GM11168 (cell line): ENCODE data around the gene NT5DC3.

Source experiments
- in situ Hi-C: fragments of 300-500 bp; cut with MboI; formaldehyde crosslinking; loops from one replicate; pipeline ENCODE4 v1.12.0; 2022; ENCODE audit warnings: low sequenced_read_pairs; ENCODE audit not compliant: unreplicated experiment

The NT5DC3 gene

DNA sequence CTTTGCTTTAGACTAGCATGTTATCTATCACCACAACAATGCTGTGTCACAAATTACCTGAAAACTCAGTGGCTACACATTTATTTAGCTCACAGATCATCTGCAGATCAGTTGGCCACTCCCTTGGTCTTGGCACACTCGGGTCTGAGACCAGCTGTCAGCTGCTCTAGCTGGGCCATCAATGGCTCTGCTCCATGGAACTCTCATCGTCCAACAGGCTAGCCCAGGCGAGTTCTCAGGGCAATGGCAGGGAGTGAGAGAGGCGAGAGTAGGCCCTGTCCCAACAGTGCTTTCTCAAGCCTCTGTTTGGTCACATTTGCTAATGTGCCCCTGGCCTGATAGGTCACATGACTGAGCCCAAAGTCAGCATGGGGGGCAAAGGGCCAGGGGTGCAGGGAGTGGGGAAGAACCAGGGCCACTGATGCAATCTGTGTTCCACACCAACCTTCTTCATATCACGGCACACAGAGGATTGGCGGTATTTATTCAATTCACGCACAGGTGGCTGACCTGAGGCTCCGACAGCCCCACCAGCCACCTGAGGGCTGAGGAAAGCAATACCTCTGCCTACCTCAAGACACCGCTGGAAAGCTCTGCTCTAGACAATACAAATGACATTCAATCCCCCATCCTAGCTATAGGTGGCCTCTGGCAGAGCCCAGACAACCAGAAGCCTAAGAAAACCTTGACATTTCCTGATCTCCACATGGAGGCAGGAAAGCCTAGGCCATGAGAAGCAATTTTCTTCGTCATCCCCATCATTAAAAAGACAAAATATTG lies 82.5 kb downstream of the NT5DC3 start:
- in situ Hi-C loops: no loop called here

DNA sequence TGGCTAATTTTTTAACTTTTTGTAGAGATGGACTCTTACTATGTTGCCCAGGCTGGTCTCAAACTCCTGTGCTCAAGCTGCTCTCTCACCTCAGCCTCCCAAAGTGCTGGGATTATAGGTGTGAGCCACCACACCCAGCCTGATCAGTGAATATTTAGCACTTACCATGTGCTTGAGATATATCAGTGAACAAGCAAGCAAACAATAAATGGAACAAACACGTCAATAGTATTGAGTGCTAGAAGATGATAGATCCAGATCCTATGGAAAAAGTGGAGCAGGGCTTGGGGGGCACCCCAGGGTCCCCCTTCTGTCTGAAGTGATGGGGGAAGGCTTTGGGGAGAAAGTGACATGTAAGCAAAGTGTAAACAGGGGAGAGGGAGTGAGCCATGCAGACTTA lies 83.8 kb downstream of the NT5DC3 start:
- in situ Hi-C loops: no loop called here

DNA sequence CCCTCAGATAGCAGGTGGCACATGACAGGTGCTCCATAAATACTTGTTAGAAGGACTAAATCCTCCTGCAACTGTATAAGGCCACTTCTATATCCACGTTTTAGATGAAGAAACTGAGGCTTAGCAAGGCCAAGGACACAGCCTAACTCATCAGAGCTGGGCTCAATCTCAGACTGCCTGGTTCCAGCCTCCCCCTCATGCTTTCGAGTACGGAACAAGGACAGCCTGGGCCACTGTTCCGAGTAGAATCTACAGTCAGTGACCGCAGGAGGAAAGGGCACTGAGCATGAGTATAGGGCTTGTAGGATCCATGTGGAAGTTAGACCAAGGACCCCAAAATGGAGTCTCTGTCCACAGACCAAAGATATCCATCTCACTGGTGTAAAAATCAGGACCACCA lies 84.6 kb downstream of the NT5DC3 start:
- in situ Hi-C loops: no loop called here

DNA sequence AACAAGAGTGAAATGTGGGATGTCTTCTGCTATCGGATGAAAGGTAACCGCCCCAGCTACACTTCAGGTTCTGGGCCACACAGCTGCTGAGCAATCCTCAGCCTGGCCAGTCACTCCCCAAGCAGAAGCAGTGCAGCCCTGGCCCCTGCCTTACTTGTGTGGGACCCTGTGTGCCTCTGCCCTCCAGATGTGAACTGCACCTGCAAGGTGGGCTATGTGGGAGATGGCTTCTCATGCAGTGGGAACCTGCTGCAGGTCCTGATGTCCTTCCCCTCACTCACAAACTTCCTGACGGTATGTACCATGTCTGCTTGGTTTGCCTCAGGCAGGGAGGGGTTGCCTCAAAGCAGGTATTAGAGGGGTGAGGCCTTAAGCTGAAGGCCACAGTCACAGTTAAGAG lies 85.6 kb downstream of the NT5DC3 start:
- in situ Hi-C loops: no loop called here

DNA sequence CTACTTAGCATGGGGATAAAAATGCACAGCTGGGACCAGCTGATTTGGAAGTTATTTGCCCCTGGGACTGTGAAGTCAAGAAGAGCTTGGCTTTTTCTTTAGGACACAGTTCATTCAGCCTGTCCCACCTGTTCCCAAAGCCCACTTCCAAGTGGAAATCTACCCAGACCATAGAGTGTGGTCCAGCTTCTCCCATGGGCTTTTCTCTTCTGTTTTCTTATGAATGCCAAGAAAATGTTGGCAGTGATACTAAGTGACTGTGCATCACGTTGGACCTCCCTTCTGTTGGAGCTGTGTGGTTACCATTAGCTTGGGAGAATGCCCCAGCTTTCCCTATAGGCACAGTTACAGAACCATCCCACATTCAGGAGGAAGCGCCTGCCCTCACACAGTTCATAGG lies 89.4 kb downstream of the NT5DC3 start:
- in situ Hi-C loops: no loop called here

DNA sequence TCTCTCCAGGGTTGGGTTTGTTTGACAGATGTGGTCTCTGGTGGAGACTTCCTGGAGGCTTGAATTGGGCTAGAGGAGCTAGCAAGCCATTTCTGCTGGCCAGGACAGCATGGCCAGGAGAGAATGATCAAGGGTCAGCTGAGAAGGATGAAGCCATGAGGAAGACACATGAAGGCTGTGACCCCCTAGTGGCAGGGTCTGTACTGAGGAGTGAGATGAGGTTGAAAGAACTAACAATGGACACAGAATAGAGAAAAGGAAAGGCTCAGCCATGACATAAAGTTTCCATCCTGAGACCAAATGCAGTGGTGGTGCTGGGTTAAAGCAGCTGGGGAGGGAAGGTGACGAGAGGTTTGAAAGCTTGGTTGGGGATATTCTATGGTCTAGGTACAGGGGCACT lies 89.9 kb downstream of the NT5DC3 start:
- in situ Hi-C loops: no loop called here

DNA sequence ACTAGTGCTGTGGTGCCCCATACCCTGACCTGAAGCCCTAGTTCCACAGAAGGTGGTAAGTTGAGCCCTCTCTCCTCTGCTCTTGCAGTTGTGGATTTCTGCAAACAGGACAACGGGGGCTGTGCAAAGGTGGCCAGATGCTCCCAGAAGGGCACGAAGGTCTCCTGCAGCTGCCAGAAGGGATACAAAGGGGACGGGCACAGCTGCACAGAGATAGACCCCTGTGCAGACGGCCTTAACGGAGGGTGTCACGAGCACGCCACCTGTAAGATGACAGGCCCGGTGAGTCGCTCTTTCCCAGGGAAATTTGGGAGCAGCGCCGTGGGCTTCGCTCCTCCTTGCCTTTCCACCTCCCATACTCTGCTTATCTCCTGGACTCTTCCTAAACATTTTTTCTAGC lies 92.2 kb downstream of the NT5DC3 start:
- in situ Hi-C loops: no loop called here

DNA sequence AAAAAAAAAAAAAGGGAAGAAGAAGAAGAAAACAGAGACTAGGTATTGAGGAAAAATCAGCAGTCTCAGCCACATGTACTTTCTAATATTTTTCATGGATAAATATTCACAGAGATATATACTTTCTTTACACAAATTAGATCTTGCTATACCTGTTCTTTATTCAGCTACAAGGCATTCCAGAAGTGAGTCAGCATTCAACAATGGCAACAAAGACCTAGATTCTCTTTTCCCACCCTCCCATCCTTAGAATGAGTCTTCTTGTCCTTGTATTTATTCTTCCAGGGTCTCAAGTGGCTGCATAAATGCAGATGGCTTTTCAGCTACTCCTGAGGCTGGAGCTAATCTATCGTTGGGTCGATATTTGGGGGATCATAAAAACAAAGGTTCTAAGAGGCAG lies 93.0 kb downstream of the NT5DC3 start:
- in situ Hi-C loops: no loop called here

DNA sequence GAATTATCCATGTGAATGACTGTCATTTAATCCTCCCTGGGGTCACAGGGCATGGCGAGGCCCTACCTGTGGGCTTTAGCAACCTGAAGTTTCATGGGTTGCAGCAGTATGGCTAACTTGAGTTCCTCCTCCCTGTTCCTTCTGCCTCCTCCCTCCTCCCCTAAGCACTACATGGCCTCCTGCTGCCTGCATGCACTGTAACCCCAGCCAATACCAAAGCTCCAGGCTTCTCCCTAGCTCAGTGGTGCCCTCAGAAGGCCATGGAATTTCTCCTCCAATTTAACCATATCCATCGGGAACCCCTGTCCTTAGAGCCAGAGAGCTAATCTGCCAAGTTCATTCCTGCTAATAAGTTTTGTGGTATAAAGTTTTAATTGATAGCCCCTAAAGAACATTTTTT lies 95.1 kb downstream of the NT5DC3 start:
- in situ Hi-C loops: no loop called here

DNA sequence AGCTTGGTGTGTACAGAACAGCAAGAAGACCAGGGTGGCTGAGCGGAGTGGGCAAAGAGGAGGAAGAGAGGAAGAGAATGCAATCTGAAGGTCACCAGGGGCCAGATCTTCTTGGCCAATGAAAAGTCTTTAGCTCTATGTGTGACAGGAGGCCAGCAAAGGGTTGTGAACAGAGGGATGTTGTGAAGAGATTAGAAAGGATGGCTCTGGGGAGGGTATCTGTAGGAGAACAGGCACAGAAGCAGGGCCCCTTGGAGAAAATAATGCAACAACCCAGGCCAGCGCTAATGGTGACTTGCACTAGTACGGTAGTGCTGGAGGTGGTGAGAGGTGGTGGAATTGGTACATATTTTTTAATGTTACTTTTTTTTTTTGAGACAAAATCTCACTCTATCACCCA lies 97.2 kb downstream of the NT5DC3 start:
- in situ Hi-C loops: no loop called here

DNA sequence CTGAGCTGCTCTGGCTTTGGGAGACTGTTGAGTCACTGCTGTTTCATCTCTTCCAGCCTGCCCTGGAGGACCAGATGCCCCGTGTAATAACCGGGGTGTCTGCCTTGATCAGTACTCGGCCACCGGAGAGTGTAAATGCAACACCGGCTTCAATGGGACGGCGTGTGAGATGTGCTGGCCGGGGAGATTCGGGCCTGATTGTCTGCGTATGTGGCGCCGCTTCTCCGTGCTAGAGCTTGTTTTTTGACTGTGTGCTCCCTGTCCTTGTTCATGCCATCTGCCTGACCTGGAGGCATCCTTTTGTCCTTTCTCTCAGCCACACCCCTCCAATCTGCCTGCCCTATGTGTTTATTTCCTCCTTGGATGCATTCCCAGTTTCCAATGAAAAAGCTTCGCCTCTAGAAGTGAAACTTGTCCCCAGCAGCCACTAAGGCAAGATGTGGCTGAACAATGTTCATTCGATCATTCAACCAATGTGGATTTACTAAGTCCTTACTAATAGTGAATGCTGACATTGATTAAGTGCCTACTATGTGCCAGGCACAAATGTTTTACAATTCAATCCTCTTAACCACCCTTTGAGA lies 98.6 kb downstream of the NT5DC3 start:
- in situ Hi-C loops: no loop called here

DNA sequence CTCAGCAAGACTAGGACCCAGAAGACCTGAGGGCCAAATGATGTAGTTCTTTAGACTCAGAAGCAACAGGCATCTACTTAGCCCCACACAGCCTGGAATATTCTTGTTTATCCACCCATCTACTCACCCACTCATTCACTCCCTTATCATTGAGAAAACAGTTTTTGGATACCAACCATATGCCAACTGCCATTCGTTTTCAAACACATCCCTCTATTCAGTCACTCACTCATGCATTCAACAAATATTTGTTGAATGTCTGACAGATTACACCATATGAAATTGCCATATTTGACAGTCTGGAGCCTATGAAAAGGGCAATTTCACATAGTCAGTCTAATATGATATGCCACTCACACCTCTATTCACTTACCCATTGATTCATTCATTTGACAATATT lies 103.2 kb downstream of the NT5DC3 start:
- in situ Hi-C loops: no loop called here

DNA sequence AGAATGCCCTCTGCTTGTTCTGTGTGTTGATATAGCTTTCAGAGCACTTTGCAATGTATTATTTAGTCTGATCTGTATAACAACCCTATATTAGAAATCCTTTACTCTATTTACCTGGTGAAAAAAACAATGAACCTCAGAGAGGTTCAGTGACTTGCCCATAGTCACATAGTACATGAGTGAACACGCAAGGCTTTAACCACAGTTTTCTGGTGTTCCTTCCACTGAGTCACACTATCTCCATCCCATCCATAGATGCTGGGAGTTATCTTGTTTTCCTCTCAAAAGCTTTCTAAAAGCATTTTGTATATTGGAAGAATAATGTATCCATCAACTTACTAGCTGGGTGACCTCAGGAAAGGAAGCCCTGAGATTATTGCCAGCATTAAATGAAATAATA lies 104.5 kb downstream of the NT5DC3 start:
- in situ Hi-C loops: no loop called here

DNA sequence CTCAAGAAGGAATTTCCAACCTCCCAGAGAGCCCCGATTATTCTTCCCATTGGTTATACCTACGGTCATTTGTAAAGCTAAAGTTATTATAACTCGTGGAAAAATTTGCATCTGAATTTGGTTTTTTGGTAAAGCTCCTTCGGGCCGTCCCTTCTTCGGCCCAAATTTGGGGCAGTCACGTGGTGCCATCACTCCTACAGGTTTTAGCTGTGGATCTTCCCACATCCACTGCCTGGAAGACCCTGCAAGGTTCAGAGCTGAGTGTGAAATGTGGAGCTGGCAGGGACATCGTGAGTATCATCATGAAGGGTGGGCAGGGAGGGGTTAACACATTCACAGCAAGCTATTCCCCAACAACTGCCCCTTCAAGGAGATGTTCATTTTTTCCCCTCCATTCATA lies 105.7 kb downstream of the NT5DC3 start:
- in situ Hi-C loops: no loop called here

DNA sequence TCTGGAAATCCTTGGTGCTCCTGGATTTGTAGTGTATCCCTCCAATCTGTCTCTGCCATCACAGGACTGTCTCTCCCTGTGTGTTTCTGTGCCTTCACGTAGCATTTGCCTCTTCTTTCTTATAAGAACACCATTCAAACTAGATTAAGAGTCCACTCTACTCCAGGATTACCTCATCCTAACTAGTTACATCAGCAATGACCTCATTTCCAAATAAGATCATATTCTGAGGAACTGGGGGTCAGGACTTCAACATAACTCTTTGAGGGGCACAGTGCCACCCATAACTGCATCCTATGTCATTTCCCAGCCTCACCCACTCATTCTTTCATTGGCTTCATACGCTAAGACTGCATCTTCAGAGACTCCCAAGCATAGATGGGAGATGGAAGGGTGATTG lies 106.2 kb downstream of the NT5DC3 start:
- in situ Hi-C loops: no loop called here

DNA sequence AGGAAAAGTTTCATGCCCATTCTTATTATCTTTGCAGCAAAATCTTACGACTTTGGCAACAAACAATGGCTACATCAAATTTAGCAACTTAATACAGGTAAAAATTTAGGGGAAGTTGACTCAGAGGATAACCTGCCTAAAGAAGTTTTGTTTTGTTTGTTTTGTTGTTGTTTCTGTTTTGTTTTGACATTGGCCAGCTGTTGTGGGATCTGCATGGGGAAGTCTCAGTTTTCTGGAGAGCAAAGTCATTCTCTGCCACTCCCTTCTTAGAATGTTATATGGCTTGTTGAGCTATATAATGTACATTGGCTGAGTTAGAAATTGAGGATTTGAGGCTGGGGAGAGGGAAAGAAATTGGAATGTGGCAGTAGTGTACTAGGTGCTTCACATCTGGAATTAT lies 109.5 kb downstream of the NT5DC3 start:
- in situ Hi-C loops: no loop called here

DNA sequence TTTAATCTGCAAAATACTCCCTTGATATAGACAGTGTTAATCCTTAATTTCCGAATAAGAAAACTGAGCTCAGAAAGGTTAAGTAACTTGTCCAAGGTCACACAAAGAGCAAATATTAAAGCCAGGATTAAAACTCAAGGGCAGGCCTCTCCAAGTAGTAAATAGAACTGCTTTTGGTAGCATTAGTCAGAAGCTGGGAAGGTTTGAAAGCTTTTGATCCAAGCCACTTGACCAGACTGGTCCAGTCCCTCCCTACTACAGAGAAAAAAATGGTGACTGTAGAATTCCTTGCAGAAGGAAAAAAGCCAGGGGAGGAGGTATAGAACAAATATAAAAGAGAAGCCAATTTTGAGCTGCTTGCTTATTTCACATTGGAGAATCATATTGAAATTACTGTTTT lies 111.5 kb downstream of the NT5DC3 start:
- in situ Hi-C loops: no loop called here

DNA sequence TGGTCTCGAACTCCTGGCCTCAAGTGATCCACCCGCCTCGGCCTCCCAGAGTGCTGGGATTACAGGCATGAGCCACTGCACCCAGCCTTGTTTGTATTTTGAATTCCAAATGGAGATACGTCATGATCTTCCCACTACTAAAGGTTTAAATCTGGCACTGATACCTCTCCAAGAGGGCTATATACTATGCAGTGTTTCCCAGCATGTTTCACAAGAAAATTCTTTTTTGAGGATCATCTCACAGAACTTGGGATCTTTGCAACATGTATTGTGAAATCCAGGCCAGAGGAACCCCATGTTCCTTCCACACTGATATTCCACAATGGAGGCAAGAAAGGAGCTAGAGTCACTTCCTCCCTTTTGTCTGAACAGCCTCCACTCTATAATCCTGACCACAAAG lies 112.7 kb downstream of the NT5DC3 start:
- in situ Hi-C loops: no loop called here

DNA sequence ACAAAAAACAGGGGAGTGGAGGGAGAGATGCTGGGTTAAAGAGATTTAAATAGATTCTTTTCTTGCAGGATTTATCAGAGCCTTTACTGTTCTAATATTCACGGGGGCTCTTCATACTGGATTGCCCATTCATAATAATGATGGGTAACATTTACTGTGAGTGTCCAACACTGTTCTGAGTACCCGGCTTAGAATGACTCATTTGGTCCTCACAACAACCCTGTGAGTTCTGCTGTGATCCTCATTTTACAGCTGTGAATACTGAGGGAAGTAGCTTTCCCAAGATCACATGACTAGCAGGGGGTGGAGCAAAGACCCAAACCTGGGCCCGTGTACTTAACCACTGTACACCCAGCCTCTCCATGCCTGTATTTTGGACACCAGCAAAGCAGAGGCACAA lies 113.4 kb downstream of the NT5DC3 start:
- in situ Hi-C loops: no loop called here

DNA sequence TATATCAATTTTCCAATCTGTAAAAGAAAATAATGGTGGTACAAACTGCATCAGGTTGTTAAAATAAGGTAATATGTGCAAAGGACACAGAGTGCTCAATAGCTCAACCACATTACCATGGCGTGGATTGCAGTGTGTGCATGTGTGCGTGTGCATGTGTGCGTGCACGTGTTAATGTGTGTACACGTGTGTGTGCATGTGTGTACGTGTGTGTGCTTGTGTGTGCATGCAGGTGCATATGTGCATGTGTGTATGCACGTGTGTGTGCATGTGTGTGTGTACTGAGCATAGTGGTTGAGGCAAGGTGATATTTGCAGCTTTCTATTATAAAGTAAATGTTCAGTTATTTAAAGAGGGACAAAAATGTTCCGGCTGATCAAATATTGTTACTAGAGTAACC lies 115.6 kb downstream of the NT5DC3 start:
- in situ Hi-C loops: no loop called here
